Right ventricle myocardium superior (tissue), 1 donor: Measurements from ENCODE around the gene CLDN10. TPM values are rescaled to one million over a fixed set of nuclear protein-coding genes. Genes with fewer than 3 reads are reported as not detected.
"Not testable (repeated sequence)": the region's sequence is repeated elsewhere in the genome, so short reads cannot be mapped to it uniquely, and the experiment has no call there.

Experiments used
- ATAC-seq: fragments of 200-7000 bp; cut with Tn5 transposase; one replicate; pipeline ENCODE4 v1.9.1; 2020; ENCODE audit warnings: mild to moderate bottlenecking; ENCODE audit not compliant: poor library complexity
- DNase-seq: peaks from one replicate; pipeline ENCODE4 v3.0.0-alpha.2; 2020
- intact Hi-C: fragments of 100-400 bp; cut with DNase I; formaldehyde crosslinking; loops from one replicate; pipeline ENCODE4 v1.11.2; 2022
- total RNA-seq: library from RNA; stranded (reverse); fragmentation: NEBNext Ultra II Directional; extraction: Animal tissue kit (Norgen Biotek cat#: 25700); gene quantifications from one replicate; pipeline ENCODE4 v1.2.1, GENCODE V29; 2021
- donor health status: DM: no; HTN: yes; CAD: no; lungs with severe emphysema.

Gene CLDN10
- total RNA-seq, 1 donor from 2014 or later: not detected

DNA sequence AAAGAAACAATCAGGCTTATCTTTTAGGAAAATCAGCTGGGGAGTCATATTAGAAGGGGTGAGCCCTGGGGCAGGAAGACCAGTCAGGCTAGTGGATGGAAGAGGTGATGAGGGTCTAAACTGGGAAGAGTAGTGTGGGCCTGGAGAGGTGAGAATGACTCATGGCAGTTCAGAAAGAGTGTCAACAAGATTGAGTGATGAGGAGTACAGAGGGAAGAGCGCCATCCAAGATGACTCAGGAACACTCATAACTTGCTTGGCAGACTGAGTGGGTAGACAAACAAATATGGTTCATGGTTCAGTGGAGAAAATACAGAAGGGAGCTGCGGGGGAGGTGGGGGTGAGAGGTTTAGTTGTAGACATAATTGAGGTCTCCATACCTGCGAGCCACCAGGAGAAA, 17.3 kb upstream of the CLDN10 start:
- ATAC-seq: no peak
- intact Hi-C loops: loop anchor here (10.0 kb wide), 1 partner anchor 130 kb away; no protein-coding TSS in a partner anchor

DNA sequence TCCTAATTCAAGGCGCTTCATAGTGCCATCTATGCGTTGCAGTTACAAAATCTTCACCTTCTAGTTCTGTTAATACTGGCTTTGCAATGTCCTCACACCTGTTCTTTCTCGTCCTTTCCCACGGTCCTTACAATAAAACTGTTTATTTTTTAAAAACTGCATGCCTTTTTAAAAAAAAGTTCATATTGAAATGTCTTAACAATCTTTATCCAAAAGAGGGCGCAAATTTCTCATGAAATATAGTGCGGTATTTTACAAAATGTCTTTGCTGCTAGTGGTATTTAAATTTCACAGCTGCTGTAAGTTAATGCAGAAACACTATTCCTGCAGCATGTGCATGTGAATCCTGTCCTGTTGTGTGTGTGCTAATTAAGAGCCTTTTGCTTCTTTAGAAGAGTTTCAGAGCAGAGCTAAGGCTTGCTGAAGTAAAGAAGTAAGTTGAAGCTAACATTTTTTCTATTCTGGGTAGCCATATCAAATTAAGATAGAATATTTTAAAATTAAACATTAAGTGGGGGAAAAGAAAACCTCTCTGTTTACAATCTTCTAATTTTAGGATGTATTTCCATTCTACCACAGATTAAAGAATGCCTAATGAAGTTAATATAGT, 15.8 kb upstream of the CLDN10 start:
- no peak for ATAC-seq
- intact Hi-C loops: loop anchor here (10.0 kb wide), 1 partner anchor 128 kb away; no protein-coding TSS in a partner anchor

More for the DNA sequence above, 17.3 kb upstream of the CLDN10 start:
- no peak for DNase-seq

GRCh38 chr13:95540888-95541287, 11.6 kb upstream of the CLDN10 start:
- ATAC-seq (peak; percentile 98), DNase-seq (peak; percentile 71)
- intact Hi-C loops: no loop called here

More for the DNA sequence above, 15.8 kb upstream of the CLDN10 start:
- DNase-seq: no peak

DNA sequence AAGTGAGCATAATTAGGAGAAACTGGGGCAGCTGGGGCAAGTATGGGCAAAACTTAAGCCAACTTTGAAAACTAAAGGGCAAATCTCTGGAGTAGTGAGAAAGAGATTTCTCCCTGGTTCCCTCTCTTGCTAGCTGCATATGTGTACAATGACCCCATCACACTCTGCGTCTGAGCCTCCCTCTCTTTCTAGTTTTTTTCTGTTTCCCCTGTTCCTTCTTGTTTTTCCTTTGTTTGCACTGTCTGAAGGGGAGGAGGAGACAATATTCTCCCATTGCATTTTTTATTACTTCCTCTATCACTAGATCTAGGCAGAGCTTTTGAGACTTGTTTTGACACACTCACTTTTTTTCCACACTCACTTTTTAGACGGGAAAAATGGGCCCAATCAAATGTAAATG, 11.2 kb upstream of the CLDN10 start:
- peak; percentile 47 for ATAC-seq
- no peak for DNase-seq
- intact Hi-C loops: no loop called here

DNA sequence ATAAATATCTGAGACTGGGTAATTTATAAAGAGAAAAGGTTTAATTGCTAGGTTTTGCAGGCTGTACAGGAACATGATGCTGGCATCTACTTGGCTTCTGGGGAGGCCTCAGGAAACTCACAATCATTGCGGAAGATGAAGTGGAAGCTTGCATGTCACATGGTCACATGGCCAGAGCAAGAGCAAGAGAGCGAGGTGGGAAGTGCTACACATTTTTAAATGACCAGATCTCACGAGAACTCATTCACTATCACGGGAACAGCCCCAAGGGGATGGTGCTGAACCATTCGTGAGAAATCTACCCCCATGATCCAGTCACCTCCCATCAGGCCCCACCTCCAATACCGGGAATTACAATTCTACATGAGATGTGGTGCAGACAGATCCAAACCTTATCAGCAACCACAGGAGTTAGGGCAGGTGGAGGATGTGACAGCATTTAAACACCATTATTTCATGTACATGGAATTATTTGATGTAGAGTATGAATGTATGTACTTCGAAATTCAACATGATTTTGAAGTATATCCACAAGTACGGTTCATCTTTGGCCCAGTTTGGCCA, 10.5 kb upstream of the CLDN10 start:
- DNase-seq (no peak), ATAC-seq (no peak)
- intact Hi-C loops: no loop called here

GRCh38 chr13:95544293-95544692, 8.2 kb upstream of the CLDN10 start:
- no peak for ATAC-seq
- intact Hi-C loops: no loop called here
- no peak for DNase-seq

DNA sequence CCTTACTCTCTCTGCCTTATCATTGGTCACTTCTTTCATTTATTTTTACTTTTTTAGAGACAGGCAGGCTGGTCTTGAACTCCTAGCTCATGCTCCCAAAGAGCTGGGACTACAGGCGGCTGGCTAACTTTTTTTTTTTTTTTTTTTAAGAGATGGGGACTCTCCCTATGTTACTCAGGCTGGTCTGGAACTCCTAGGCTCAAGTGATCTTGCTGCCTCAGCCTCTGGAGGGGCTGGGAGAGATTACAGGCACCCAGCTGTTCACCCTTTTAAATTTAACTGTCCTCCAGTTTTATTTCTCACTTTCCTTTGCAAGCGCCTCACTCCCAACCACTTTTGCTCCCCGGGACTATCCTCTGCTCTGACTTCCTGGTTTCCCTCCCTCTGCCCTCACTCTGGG, 5.6 kb upstream of the CLDN10 start:
- intact Hi-C loops: no loop called here
- DNase-seq (no peak), ATAC-seq (no peak)

- ATAC-seq: no peak
- intact Hi-C loops: no loop called here
Measured at GRCh38 chr13:95547531-95548167, 4.9 kb upstream of the CLDN10 start.

GRCh38 chr13:95552208-95552538, 347 bp upstream of the CLDN10 start:
- no peak for ATAC-seq
- intact Hi-C loops: no loop called here
- DNase-seq: peak; percentile 43

More at GRCh38 chr13:95547531-95548167, 4.9 kb upstream of the CLDN10 start:
- DNase-seq: no peak

- intact Hi-C loops: no loop called here
Measured at GRCh38 chr13:95553581-95554385, 1.3 kb downstream of the CLDN10 start.

DNA sequence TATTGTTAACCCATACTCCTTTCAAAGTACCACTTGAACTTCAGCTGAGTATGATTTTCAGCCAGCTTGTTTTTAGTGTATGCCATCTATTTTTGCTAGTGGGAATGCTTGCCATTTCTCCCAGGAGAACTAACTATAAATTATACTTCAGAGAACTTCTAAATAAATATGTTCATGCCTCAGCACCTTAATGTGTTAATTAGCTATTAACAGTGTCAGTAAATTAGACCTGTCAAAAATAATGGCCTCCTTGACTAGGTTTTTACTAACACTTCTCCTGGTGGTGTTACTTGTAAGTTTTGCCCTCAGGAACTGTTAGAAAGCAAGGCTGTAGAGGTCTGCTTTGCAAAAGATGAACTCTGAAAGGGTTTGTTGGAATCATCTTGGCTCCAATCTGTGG, 4.5 kb downstream of the CLDN10 start:
- ATAC-seq (no peak), DNase-seq (no peak)
- intact Hi-C loops: no loop called here

More at GRCh38 chr13:95553581-95554385, 1.3 kb downstream of the CLDN10 start:
- DNase-seq (no peak), ATAC-seq (peak; percentile 55)

GRCh38 chr13:95559100-95559499, 6.6 kb downstream of the CLDN10 start:
- intact Hi-C loops: no loop called here
- no peak for ATAC-seq
- no peak for DNase-seq

DNA sequence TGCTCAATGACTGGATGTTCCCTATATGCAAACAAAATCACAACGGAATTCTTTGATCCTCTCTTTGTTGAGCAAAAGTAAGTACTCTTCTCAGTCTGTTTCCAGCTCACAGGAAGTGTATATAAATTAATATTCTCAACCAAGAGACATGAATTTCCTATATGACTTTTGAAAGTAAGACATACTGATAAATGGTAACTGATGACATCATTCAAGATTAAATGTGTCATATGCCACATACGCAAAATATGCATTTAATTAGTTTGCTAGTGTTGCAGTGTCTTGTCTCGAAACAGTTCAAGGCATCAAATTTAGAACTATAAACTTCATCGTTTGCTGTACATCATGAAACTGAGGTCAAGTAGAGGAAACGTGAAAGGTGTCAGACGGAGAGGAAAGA, 7.9 kb downstream of the CLDN10 start:
- ATAC-seq (no peak), DNase-seq (no peak)
- intact Hi-C loops: no loop called here

DNA sequence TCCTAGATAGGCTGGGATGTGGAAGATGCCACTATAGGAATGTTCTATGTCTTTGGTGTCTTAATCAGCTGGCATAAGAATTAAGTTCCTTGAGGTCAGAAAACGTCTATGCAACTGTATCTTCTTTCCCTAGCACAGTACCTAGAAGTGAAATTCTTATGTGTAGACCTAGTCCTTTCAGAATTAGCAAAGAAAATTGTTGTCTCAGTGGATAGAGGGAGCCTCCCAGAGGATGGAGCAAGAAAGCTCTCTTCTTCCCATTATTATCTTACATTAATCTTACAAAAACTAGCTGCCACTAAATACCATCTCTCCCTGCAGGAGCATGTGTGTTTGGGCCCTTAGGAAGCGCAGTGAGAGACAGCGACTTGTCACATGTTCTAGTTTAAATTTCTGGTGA, 11.6 kb downstream of the CLDN10 start:
- intact Hi-C loops: no loop called here

DNA sequence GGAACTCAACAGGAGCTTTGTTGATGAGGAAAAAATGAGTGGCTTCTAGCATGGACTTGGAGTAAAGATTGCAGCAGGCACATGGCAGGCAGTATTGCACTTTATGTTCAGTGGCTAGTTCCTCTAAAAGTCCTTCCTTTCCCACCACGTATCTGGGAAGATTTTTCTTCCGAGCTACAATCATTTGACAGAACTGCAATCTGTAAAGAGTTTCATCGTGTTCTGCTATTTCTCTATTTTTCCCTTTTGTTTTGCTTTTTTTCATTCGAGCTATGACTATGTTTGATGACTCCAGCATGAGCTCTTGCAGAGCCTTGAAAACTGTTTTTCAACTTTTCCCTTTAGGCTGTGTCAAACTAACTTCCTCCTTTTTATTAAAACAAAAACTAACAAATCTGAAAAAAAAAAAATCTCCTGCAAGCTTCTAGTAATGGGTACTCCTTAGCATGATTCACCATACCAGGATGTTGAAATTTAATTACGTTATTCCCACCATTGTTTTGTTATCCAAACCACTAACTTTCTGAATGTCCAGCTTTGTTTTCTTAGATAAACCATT, 12.3 kb downstream of the CLDN10 start:
- intact Hi-C loops: no loop called here
- ATAC-seq (peak; percentile 20), DNase-seq (no peak)

More for the DNA sequence above, 11.6 kb downstream of the CLDN10 start:
- DNase-seq (no peak), ATAC-seq (no peak)

DNA sequence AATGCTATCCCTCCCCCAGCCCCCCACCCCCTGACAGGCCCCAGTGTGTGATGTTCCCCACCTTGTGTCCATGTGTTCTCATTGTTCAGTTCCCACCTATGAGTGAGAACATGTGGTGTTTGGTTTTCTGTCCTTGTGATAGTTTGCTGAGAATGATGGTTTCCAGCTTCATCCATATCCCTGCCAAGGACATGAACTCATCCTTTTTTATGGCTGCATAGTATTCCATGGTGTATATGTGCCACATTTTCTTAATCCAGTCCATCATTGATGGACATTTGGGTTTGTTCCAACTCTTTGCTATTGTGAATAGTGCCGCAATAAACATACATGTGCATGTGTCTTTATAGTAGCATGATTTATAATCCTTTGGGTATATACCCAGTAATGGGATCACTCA, 13.2 kb downstream of the CLDN10 start:
- DNase-seq, ATAC-seq, intact Hi-C loops: not testable (repeated sequence)

GRCh38 chr13:95568131-95568530, 15.6 kb downstream of the CLDN10 start:
- ATAC-seq: no peak
- DNase-seq: no peak
- intact Hi-C loops: no loop called here

- no peak for DNase-seq
- no peak for ATAC-seq
Measured at GRCh38 chr13:95570016-95570415, 17.5 kb downstream of the CLDN10 start.

DNA sequence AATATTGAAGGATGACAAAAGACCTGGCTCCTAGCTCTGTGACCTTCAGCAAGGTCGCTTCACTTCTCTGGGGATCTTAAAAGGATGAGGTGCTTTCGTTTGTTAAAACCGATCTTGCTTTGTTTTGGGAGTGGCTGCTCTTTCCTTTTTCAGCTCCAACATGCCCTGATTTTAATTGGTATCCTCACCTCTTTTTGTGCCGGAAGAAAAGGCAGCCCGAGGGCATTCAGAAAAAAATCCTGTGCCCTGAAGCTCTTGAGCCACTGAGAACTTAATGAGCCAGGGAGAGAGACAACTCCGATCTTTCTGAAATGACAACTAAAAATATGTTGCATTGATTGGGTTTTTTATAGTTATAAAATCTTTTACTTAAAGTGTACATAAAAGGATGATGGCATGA, 19.4 kb downstream of the CLDN10 start:
- DNase-seq (no peak), ATAC-seq (no peak)
- intact Hi-C loops: no loop called here

More at GRCh38 chr13:95570016-95570415, 17.5 kb downstream of the CLDN10 start:
- intact Hi-C loops: no loop called here
